ENCODE results near the gene RNASE13.

The RNASE13 gene

DNA sequence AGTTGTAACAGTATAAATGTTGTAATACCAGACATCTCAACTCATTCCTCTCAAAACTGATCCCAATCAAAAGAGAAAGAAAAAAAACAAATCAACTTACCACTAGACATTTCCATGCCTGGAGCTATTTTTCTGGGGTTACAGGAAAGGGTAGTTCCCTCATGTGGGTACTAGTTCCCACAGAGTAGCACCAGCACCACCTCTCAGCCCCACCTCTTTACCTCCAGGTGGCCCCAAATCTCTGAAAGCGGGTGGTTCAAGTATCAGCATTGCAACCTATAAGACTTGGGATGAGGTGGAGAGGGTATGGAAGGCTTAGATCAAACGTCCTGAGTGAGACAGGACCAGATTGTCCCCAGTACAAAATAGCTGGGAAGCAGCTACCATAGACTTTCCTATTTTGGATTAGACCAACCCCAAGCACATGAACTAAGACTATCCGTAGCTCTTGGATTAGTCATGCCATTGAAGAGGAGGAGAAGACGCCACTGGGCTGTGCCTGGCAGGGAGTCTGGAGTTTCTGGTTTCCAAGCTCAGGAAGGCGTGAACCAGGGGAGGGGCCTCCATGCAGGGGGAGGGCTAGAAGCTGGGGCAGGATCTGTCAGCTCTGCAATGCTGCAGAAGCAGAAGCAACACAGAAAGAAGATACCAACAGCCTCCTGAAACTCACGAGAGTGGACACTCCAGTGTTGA, 35.8 kb downstream of the RNASE13 start, which contains the start of gene SLC39A2:
Gene SLC39A2 (plus strand): TSS at position 620 of the 693 bp plus-strand sequence. CDS start 154 bp downstream, outside the sequence.
- ATAC-seq, result peak; percentile 69
- TF ChIP-seq ZFP30 (CRISPR knock-in tag; IDR thresholded peaks at IDR 0.05) (no peak), ARNTL (CRISPR knock-in tag; IDR thresholded peaks at IDR 0.05; ENCODE audit: borderline replicate concordance, low read depth) (no peak)

DNA sequence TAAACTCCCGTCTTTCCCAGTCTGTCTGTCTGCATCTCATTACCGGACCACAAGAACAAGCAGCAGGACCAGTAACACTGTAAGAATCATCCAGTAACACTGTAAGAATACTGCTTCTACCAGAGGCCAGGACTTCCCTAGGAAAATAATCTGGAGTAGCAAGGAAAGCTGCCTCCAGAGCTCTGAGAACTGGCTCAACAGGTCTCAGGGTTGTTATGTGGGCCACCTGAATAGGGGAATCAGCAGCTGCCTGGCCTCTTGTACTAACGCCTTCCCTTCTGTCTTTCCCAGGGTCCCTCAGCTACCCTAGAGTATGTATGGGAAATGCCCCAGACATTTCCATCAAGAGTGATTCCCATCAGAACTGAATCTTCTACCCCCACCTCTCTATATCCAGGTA, 36.5 kb downstream of the RNASE13 start:
- TF ChIP-seq TCF4 (CRISPR knock-in tag; IDR thresholded peaks at IDR 0.05; ENCODE audit: borderline replicate concordance) (no peak), ZFP3 (CRISPR knock-in tag; IDR thresholded peaks at IDR 0.05) (no peak), GLIS3 (CRISPR knock-in tag; IDR thresholded peaks at IDR 0.05) (no peak), TOX (CRISPR knock-in tag; IDR thresholded peaks at IDR 0.05; ENCODE audit: borderline replicate concordance) (no peak), ZFP30 (CRISPR knock-in tag; IDR thresholded peaks at IDR 0.05) (no peak), ZNF70 (CRISPR knock-in tag; IDR thresholded peaks at IDR 0.05) (no peak), RARB (CRISPR knock-in tag; IDR thresholded peaks at IDR 0.05) (no peak), ZNF565 (CRISPR knock-in tag; conservative IDR thresholded peaks at IDR 0.05; ENCODE audit: low read depth) (no peak), BACH2 (CRISPR knock-in tag; IDR thresholded peaks at IDR 0.05; ENCODE audit: borderline replicate concordance) (no peak), ESRRG (CRISPR knock-in tag; IDR thresholded peaks at IDR 0.05) (no peak)
- TF ChIP-seq, protein P1, sequence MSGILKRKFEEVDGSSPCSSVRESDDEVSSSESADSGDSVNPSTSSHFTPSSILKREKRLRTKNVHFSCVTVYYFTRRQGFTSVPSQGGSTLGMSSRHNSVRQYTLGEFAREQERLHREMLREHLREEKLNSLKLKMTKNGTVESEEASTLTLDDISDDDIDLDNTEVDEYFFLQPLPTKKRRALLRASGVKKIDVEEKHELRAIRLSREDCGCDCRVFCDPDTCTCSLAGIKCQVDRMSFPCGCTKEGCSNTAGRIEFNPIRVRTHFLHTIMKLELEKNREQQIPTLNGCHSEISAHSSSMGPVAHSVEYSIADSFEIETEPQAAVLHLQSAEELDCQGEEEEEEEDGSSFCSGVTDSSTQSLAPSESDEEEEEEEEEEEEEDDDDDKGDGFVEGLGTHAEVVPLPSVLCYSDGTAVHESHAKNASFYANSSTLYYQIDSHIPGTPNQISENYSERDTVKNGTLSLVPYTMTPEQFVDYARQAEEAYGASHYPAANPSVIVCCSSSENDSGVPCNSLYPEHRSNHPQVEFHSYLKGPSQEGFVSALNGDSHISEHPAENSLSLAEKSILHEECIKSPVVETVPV (CRISPR knock-in tag; IDR thresholded peaks at IDR 0.05), result no peak
- TF ChIP-seq, protein P2, sequence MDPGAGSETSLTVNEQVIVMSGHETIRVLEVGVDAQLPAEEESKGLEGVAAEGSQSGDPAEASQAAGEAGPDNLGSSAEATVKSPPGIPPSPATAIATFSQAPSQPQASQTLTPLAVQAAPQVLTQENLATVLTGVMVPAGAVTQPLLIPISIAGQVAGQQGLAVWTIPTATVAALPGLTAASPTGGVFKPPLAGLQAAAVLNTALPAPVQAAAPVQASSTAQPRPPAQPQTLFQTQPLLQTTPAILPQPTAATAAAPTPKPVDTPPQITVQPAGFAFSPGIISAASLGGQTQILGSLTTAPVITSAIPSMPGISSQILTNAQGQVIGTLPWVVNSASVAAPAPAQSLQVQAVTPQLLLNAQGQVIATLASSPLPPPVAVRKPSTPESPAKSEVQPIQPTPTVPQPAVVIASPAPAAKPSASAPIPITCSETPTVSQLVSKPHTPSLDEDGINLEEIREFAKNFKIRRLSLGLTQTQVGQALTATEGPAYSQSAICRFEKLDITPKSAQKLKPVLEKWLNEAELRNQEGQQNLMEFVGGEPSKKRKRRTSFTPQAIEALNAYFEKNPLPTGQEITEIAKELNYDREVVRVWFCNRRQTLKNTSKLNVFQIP (CRISPR knock-in tag; IDR thresholded peaks at IDR 0.05; ENCODE audit: borderline replicate concordance, low read depth), result no peak
- TF ChIP-seq, protein P3, sequence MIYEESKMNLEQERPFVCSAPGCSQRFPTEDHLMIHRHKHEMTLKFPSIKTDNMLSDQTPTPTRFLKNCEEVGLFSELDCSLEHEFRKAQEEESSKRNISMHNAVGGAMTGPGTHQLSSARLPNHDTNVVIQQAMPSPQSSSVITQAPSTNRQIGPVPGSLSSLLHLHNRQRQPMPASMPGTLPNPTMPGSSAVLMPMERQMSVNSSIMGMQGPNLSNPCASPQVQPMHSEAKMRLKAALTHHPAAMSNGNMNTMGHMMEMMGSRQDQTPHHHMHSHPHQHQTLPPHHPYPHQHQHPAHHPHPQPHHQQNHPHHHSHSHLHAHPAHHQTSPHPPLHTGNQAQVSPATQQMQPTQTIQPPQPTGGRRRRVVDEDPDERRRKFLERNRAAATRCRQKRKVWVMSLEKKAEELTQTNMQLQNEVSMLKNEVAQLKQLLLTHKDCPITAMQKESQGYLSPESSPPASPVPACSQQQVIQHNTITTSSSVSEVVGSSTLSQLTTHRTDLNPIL (CRISPR knock-in tag; IDR thresholded peaks at IDR 0.05; ENCODE audit: low read depth), result no peak
- TF ChIP-seq, protein P4, sequence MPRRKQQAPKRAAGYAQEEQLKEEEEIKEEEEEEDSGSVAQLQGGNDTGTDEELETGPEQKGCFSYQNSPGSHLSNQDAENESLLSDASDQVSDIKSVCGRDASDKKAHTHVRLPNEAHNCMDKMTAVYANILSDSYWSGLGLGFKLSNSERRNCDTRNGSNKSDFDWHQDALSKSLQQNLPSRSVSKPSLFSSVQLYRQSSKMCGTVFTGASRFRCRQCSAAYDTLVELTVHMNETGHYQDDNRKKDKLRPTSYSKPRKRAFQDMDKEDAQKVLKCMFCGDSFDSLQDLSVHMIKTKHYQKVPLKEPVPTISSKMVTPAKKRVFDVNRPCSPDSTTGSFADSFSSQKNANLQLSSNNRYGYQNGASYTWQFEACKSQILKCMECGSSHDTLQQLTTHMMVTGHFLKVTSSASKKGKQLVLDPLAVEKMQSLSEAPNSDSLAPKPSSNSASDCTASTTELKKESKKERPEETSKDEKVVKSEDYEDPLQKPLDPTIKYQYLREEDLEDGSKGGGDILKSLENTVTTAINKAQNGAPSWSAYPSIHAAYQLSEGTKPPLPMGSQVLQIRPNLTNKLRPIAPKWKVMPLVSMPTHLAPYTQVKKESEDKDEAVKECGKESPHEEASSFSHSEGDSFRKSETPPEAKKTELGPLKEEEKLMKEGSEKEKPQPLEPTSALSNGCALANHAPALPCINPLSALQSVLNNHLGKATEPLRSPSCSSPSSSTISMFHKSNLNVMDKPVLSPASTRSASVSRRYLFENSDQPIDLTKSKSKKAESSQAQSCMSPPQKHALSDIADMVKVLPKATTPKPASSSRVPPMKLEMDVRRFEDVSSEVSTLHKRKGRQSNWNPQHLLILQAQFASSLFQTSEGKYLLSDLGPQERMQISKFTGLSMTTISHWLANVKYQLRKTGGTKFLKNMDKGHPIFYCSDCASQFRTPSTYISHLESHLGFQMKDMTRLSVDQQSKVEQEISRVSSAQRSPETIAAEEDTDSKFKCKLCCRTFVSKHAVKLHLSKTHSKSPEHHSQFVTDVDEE (CRISPR knock-in tag; IDR thresholded peaks at IDR 0.05), result no peak
- TF ChIP-seq, protein P5, sequence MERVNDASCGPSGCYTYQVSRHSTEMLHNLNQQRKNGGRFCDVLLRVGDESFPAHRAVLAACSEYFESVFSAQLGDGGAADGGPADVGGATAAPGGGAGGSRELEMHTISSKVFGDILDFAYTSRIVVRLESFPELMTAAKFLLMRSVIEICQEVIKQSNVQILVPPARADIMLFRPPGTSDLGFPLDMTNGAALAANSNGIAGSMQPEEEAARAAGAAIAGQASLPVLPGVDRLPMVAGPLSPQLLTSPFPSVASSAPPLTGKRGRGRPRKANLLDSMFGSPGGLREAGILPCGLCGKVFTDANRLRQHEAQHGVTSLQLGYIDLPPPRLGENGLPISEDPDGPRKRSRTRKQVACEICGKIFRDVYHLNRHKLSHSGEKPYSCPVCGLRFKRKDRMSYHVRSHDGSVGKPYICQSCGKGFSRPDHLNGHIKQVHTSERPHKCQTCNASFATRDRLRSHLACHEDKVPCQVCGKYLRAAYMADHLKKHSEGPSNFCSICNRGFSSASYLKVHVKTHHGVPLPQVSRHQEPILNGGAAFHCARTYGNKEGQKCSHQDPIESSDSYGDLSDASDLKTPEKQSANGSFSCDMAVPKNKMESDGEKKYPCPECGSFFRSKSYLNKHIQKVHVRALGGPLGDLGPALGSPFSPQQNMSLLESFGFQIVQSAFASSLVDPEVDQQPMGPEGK (CRISPR knock-in tag; IDR thresholded peaks at IDR 0.05; ENCODE audit: borderline replicate concordance), result no peak
- ATAC-seq, result no peak; the same call in 2 of the 3 replicates

DNA sequence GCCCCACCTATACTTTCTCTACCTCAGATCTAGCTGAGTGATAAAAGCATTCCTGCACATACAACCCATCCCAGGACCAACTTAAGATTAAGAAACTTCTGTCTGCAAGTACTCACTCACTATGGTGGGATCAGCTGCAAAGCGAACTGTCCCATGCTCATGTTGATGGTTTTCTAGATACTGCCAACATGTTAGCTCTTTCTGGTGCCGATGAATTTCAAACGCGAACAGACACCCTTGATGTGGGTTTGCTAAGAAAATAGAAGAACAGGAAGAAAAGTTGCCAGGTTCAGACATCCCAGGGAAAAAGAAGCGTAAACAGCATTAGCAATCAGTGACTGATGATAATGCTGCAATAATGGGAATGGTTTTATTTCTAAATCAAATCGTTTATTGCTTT, 37.0 kb downstream of the RNASE13 start:
- no peak for ATAC-seq
- TF ChIP-seq, protein P2 (CRISPR knock-in tag; IDR thresholded peaks at IDR 0.05; ENCODE audit: borderline replicate concordance, low read depth), result no peak
- TF ChIP-seq ISL1 (CRISPR knock-in tag; IDR thresholded peaks at IDR 0.05), result no peak
- TF ChIP-seq TOX (CRISPR knock-in tag; IDR thresholded peaks at IDR 0.05; ENCODE audit: borderline replicate concordance), result no peak
- TF ChIP-seq, protein P1 (CRISPR knock-in tag; IDR thresholded peaks at IDR 0.05), result no peak
- no peak for TF ChIP-seq SNAI2 (CRISPR knock-in tag; IDR thresholded peaks at IDR 0.05)
- TF ChIP-seq GLIS3 (CRISPR knock-in tag; IDR thresholded peaks at IDR 0.05), result no peak
- no peak for TF ChIP-seq ESRRG (CRISPR knock-in tag; IDR thresholded peaks at IDR 0.05)
- no peak for TF ChIP-seq OSR1 (CRISPR knock-in tag; IDR thresholded peaks at IDR 0.05)
- no peak for TF ChIP-seq ARNTL (CRISPR knock-in tag; IDR thresholded peaks at IDR 0.05; ENCODE audit: borderline replicate concordance, low read depth)
- TF ChIP-seq ZC3H10 (CRISPR knock-in tag; IDR thresholded peaks at IDR 0.05), result no peak
- TF ChIP-seq, protein P3 (CRISPR knock-in tag; IDR thresholded peaks at IDR 0.05; ENCODE audit: low read depth), result no peak
- TF ChIP-seq ZFP30 (CRISPR knock-in tag; IDR thresholded peaks at IDR 0.05), result no peak
- TF ChIP-seq ZNF70 (CRISPR knock-in tag; IDR thresholded peaks at IDR 0.05), result no peak
- no peak for TF ChIP-seq CSDC2 (CRISPR knock-in tag; IDR thresholded peaks at IDR 0.05)
- no peak for TF ChIP-seq ZNF8 (CRISPR knock-in tag; IDR thresholded peaks at IDR 0.05)

All from SK-N-SH treated with all-trans-retinoic acid at 6 μM for 48 hours (cell line).